HG02610 (cell line): Measurements from ENCODE around the gene TET1.
"Not testable (repeated sequence)": the region's sequence is repeated elsewhere in the genome, so short reads cannot be mapped to it uniquely, and the experiment has no call there.

Source experiments
- ATAC-seq: cut with Tn5 transposase; IDR thresholded peaks from one replicate; pipeline ENCODE4 v1.9.1; 2021; ENCODE audit warnings: mild to moderate bottlenecking, moderate library complexity; ENCODE audit not compliant: unreplicated experiment

The TET1 gene

GRCh38 chr10:68604441-68604840 lies 44.3 kb downstream of the TET1 start:
- ATAC-seq: no peak

GRCh38 chr10:68606918-68607317 lies 46.8 kb downstream of the TET1 start:
- no peak for ATAC-seq

GRCh38 chr10:68610023-68610422 lies 49.9 kb downstream of the TET1 start:
- not testable (repeated sequence) for ATAC-seq

GRCh38 chr10:68611227-68611626 lies 51.1 kb downstream of the TET1 start:
- no peak for ATAC-seq

GRCh38 chr10:68613974-68614373 lies 53.8 kb downstream of the TET1 start:
- not testable (repeated sequence) for ATAC-seq

GRCh38 chr10:68617691-68618090 lies 57.6 kb downstream of the TET1 start:
- not testable (repeated sequence) for ATAC-seq

- ATAC-seq: no peak
Observed at GRCh38 chr10:68618234-68618633, 58.1 kb downstream of the TET1 start.

- no peak for ATAC-seq
Observed at GRCh38 chr10:68619595-68619994, 59.5 kb downstream of the TET1 start.

GRCh38 chr10:68625316-68625921 lies 65.3 kb downstream of the TET1 start:
- no peak for ATAC-seq

- no peak for ATAC-seq
Observed at GRCh38 chr10:68628576-68629127, 68.5 kb downstream of the TET1 start.

GRCh38 chr10:68632271-68632560 lies 72.1 kb downstream of the TET1 start:
- ATAC-seq: not testable (repeated sequence)

GRCh38 chr10:68633281-68633680 lies 73.1 kb downstream of the TET1 start:
- no peak for ATAC-seq

GRCh38 chr10:68633816-68634466 lies 73.8 kb downstream of the TET1 start:
- ATAC-seq: no peak

- no peak for ATAC-seq
Observed at GRCh38 chr10:68636335-68636734, 76.2 kb downstream of the TET1 start.

GRCh38 chr10:68643550-68643949 lies 83.4 kb downstream of the TET1 start:
- not testable (repeated sequence) for ATAC-seq

- ATAC-seq: no peak
Observed at GRCh38 chr10:68647672-68648341, 87.7 kb downstream of the TET1 start.

GRCh38 chr10:68655620-68656126 lies 95.5 kb downstream of the TET1 start:
- no peak for ATAC-seq

GRCh38 chr10:68665841-68666240 lies 105.7 kb downstream of the TET1 start:
- no peak for ATAC-seq

GRCh38 chr10:68666280-68666760 lies 106.2 kb downstream of the TET1 start:
- no peak for ATAC-seq

- no peak for ATAC-seq
Observed at GRCh38 chr10:68668231-68668630, 108.1 kb downstream of the TET1 start.

GRCh38 chr10:68668972-68669371 lies 108.8 kb downstream of the TET1 start:
- no peak for ATAC-seq

GRCh38 chr10:68684413-68684812 lies 124.3 kb downstream of the TET1 start:
- no peak for ATAC-seq
